NCI-H2107 (cell line): Measurements from ENCODE around the gene LARP1B.
"Not testable (repeated sequence)": the region's sequence is repeated elsewhere in the genome, so short reads cannot be mapped to it uniquely, and the experiment has no call there.

Experiments
- DNase-seq: peaks from one replicate; lab custom pipeline; 2025; lab: John Stamatoyannopoulos, UW

LARP1B gene

DNA sequence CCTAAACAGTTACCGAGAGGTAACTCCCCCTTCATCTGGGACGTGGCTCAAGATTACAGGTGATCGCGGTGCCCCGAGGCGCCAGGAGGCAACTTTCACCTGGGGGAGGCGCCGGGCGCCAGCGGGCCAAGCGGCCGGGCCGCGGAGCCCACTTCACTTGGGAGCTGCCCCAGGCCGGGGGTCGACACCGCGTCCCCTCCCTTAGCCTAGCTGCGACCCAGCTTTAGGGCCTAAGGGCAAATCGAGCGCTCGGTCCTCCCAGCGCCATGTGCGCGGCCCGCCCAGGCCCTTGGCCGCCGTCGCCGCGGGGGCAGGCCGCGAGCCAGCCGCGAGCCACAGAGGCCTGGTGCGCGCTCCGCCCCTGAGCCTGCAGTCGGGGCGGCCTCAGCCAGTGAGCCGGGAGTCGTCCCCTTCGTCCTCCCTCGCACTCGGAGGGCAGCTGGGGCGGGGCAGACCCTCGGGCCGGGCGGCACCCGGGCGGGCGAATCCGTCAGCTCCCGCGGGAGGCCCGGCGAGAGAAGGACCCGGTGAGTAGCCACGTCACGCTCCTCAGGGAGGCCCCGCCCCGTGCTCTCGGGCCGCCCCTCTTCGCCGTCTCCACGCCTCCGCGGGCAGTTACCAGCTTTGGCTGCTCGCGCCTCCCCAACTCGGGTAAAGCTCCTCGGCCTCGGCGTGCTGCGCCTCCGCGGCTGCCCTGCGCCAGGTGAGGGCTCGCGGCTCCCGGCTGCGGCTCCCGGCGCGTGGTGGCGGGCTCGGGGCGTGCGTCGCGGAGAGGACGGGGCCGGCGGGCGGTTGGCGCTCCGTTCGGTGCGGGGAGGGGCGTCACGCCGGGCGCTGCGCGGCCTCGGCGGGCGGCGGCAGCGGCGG, at the start of gene LARP1B:
TSS of gene LARP1B (plus strand) at position 614 of the 867 bp plus-strand sequence. CDS start 13,640 bp downstream, outside the sequence.
- DNase-seq = peak; percentile 91

DNA sequence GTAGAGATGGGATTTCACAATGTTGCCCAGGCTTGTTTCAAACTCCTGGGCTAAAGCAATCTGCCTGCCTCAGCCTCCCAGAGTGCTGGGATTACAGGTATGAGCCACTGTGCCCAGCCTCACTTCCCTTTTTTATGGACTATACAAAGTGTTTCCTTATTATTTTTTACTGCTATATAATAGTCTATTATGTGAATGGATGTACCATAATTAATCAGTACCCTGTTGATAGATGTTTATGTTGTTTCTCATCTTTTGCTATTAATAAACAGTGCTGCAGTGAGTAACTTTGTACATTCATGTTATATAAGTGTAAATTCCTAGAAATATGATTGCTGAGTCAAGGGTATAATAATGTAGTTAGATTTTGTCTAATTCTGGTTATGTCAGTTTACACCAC, 35.8 kb upstream of the LARP1B start:
- DNase-seq = no peak

DNA sequence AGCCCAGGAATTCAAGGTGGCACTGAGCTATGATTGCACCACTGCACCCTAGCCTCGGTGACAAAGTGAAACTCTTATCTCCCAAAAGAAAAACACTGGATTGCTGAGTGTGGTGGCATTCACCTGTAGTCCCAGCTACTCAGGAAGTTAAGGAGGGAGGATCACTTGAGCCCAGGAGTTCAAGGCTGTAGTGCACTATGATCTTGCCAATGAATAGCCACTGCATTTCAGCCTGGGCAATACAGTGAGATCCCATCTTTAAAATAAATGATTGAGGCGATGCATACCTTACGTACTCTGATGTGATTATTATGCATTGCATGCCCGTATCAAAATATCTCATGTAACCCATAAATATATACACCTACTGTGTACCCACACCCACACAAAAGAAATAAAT, 31.2 kb upstream of the LARP1B start:
- DNase-seq = no peak

DNA sequence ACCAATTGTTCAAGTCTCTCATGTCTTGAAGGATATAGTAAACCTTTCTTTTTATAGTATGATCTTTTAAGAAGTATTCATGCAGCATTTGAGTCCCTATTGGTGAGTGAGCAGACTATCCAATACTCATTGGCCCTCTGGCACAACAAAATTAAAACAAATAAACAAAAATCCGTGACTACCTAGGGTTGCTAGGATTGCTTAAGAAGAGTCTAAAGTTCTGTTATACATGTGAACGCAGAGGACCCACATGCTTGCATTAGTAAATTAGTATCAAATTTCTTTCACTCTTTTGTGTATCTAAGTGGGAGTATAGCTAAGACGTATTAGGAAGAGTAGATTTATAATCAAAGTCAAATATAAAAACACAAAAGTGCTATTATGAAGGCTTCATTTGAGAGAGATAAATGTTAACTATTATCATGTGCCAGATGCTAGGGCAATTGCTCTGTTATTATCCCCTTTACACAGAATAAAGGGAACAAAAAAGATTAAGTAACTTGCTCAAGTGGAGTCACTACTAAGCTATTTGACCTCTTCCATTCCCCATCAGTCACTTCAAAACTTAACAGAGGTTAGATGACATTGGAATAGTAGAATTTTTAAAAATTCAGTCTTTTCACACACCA, 29.2 kb upstream of the LARP1B start:
- no peak for DNase-seq

DNA sequence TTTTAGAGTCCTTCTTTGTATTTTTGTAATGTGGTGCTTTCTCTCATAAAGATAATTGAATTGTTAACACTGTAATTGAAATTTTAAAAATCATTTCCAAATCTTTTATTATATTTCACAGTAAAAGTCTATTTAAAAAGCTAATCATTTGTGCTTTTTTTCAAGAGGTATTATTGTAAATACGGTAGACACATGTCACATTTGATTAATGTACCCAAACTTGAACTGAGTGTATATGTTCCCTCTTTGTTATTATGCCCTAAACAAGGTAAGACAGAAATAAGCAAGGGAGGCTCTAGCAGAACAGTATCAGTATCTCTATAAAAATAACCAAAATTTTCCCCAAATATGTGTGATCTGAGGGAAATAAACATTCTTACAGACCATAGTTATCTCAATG, 21.5 kb upstream of the LARP1B start:
- DNase-seq = no peak

DNA sequence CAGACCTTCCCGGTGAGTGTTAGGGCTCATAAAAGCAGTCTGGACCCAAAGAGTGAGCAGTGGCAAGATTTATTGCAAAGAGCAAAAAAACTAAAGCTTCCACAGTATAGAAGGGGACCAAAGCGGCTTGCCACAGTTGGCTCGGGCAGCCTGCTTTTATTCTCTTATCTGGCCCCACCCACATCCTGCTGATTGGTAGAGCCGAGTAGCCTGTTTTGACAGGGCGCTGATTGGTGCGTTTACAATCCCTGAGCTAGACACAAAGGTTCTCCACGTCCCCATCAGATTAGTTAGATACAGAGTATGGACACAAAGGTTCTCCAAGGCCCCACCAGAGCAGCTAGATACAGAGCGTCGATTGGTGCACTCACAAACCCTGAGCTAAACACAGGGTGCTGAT, 14.1 kb upstream of the LARP1B start:
- not testable (repeated sequence) for DNase-seq

DNA sequence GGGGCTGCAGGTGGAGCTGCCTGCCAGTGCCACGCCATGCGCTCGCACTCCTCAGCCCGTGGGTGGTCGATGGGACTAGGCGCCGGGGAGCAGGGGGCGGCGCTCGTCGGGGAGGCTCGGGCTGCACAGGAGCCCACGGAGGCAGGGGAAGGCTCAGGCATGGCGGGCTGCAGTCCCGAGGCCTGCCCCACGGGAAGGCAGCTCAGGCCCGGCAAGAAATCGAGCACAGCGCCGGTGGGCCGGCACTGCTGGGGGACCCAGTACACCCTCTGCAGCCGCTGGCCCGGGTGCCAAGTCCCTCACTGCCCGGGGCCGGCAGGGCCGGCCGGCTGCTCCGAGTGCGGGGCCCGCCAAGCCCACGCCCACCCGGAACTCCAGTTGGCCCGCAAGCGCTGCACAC, 13.6 kb upstream of the LARP1B start:
- DNase-seq = not testable (repeated sequence)

DNA sequence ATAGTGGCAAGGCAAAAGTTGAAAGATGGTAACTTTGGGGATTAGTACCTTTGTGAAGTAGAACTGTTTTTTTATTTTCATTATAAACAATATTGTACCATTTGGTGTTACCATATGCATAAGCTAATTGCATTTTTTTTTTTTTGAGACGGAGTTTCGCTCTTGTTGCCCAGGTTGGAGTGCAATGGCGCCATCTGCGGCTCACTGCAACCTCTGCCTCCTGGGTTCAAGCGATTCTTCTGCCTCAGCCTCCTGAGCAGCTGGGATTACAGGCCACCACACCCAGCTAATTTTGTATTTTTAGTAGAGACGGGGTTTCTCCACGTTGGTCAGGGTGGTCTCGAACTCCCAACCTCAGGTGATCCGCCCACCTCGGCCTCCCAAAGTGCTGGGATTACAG, 9.9 kb upstream of the LARP1B start:
- DNase-seq = not testable (repeated sequence)

DNA sequence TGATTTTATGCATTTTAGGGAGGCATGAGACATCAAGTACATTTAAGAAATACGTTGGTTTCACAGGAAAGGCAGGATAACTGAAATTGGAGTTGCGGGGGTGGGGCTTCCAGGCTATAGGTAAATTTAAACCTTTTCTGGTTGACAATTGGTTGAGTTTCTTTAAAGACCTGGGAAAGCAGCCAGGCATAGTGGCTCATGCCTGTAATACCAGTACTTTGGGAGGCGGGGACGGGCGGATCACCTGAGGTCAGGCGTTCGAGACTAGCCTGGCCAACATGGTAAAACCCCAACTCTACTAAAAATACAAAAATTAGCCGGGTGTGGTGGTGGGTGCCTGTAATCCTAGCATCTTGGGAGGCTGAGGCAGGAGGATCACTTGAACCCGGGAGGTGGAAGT, 6.2 kb upstream of the LARP1B start:
- not testable (repeated sequence) for DNase-seq

DNA sequence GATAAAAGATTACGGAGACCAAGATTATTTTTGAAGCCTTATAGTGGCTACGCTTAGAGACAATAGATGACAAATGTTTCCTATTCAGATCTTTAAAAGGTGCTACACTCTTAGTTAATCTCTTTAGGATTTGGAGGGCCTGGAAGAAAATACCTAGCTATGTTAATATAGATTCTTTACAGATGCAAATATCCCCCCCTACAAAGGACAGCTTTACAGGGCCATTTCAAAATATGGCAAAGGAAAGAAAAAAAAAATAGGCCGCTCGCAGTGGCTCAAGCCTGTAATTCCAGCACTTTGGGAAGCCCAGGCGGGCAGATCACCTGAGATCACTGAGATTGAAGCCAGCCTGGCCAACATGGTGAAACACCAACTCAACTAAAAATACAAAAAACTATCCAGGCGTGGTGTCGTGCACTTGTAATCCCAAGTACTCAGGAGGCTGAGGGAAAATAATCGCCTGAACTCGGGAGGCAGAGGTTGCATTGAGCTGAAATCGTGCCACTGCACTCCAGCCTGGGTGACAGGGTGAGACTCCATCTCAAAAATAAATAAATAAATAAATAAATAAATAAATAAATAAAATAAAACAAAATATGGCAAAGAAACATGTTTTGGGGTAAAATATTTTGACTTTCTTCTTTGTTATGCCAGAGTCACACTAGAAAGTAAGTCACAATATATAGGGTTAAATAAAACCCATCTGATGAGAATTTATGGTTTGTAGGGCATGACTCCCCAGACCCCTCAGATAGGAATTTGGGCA, 5.5 kb upstream of the LARP1B start:
- not testable (repeated sequence) for DNase-seq

DNA sequence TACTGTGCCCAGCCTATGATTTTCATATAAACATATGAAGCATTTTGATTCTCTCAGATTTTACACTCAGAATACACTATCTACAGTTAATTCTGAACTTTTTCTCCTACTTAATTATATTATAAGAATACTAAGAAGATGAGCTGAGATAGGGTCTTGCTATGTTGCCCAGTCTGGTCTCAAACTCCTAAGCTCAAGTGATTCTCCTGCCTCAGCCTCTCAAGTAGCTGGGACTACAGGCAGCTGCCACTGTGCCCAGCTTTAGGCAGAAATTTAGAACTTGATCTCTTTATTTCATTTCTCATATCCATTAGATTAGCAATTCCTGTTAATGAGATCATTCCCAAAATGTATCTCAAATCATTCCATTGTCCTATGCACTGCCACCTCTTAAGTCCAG, 4.7 kb upstream of the LARP1B start:
- no peak for DNase-seq

DNA sequence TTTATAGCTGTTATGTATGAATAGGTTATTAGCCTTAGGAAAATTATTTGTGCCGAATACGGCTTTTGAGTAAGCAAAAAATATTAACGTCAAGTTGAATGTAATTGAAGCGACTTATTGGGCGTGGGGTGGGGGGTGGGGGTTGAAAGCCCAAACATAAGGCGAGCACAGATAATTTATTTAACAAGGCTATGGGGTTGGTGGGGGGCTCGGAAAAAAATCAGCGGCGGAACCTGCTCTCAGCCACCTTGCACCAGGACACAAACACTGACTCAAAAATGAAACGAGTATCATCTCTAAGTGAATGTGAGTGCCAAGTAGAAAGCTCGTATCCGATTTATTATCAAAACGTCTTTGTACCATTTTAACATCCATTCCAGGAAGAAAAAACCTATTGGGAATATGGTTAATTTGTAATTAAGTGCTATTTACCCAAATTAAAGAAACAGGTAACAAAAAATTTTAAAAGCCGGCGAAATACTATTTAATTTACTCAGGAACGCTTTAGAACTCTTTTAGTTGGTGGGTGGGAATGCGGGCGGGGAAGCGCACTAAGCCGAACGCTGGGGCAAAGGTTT, 902 bp upstream of the LARP1B start:
- DNase-seq = no peak

DNA sequence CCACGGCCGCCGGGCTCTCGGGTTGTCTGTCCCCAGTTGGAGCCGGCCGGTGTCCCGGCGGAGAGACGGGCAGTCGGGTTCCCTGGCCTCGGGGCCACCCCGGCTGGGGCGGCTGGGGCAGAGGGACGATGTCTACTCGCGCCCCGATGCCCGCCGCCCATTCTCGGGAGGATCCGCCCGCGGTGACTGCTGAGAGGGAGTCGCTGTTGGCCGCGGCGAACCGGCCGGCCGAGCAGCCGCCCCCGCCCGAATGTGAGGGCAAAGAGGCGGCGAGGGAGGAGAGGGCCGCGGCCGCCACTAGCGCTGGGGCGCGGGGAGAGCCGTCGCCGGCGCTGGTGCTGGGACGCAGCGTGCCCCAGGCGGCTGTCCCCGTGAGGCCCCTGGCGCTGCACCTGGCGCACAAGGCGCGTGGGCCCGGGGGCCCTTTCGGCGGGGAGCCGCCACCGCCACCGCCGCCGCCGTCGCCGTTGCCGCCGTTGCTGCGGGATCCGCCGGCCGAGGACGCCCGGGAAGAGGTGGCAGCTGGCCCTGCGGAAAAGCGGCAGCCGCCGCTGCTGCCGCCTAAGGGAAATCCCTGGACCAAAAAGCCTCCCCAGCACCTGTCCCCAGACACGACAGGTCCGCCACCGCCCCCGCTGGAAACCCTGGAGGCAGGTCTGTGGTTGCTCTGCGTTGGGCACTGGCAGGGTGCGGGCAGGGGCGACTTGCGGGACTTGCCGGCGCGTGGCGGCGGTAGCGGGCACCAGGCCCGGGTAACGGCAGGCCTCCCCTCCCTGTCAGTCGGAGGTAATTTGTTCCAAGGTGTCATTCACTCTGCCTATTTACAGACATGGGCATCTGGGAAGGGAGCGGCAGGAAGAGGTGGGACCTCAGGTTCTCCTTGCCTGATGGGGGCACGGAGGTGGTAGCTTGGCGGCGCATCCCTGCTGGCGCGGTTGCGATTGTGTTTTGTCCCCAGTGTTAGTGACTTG, 739 bp downstream of the LARP1B start:
- DNase-seq = peak; percentile 22

DNA sequence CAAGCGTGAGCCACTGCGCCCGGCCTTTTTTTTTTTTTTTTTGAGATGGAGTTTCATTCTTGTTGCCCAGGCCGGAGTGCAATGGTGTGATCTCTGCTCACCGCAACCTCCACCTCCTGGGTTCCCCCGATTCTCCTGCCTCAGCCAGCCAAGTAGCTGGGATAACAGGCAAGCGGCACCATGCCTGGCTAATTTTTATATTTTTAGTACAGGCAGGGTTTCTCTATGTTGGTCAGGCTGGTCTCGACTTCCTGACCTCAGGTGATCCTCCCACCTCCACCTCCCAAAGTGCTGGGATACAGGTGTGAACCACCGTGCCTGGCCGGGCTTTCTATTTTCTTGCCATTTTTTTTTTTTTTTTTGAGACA, 5.3 kb downstream of the LARP1B start:
- not testable (repeated sequence) for DNase-seq

DNA sequence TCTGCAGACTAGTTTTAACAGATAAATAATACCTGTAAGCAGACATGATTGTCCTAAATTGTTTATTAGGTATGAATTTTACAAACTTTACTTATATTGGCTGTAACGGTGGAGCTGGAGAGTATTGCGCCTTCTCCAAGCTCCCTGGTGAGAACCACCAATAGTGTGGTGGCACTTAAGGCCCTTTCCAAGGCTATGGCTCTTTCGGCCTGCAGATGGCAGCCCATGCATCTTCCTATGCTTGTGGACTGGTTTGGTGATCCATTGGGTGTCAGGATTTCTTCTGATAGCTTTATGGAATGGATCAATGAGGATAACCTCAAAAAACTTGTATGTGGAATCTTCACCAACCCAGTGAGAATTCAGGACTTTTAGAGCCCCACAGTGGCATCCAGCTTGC, 7.8 kb downstream of the LARP1B start:
- no peak for DNase-seq

DNA sequence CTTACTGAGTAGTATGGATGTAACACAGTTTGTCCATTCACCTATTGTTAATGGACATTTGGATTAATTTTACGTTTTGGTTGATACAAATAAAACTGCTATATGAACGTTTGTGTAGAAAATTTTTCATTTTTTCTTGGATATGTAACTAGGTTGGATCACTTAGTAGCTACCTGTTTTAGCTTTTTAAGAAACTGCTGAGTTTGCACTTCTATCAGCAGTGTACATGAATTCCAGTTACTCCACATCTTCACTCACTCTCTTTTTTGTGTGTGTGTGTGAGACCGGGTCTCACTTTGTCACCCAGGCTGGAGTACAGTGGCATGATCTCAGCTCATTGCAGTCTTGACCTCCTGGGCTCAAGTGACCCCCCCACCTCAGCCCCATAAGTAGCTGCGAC, 15.4 kb downstream of the LARP1B start:
- DNase-seq = no peak

DNA sequence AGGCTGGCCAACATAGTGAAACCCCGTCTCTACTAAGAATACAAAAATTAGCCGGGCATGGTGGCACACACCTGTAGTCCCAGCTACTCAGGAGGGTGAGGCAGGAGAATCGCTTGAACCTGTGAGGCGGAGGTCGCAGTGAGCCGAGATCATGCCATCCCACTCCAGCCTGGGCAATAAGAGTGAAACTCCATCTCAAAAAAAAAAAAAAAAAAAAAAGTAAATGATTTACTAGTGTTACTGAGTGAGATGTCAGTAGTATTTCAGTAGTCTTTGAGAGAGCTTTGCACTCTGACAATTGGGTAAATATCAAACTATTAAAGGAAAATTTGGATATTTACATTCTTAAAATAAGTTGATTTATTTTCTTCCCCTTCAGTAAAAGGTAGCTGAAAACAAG, 34.2 kb downstream of the LARP1B start:
- not testable (repeated sequence) for DNase-seq

DNA sequence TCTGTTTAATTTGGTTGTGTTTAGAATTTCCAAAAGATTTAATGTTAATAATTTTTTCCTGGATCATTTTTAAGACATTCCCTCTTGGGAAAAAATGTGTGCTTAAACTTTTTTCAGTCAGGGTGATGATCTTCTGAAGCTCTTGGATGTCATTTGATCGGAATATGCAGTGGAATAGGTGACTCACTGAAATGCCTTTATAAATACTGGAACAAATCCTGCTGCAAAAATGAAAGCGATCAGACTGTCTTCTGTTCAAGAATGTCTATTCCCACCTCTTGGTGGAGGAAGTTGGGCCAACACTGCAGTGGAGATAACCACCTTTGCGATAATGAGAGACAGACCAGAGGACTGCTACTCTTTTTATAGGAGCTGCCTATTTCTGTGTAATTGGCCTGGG, 46.7 kb downstream of the LARP1B start:
- no peak for DNase-seq

DNA sequence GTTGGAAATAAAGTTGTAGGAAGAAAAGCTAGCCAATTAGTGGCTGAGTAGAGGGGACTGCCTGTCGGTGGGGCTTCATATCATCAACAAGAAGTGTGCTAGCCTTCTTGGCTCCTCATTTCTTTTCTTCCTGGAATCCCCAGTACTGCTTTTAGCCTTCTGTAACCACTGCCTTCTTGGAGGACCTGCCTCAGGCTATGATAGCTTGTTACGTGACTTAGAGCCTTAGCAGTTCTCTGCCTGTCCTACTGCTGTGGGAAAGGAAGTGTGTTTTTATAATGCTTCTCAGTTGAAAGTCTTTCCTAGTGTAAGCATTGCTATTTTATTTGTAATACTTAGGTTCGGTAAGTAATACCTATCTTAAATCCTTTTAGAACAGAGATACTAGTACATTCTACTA, 61.9 kb downstream of the LARP1B start:
- DNase-seq = no peak

DNA sequence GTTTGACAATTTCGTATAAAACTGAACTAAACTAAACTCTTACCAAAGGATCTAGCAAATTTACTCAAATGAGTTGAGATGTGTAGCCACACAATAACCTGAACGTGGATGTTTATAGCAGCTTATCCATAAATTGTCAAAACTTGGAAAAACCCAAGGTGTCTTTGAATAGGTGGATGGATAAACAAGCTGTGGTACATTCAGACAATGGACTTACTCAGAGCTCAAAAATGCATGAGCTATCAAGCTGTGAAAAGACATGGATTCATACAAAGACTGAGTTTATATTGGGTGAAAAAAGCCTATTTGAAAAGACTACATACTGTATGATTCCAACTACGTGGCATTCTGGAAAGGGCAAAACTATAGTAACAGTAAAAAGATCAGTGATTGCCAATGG, 69.5 kb downstream of the LARP1B start:
- no peak for DNase-seq

DNA sequence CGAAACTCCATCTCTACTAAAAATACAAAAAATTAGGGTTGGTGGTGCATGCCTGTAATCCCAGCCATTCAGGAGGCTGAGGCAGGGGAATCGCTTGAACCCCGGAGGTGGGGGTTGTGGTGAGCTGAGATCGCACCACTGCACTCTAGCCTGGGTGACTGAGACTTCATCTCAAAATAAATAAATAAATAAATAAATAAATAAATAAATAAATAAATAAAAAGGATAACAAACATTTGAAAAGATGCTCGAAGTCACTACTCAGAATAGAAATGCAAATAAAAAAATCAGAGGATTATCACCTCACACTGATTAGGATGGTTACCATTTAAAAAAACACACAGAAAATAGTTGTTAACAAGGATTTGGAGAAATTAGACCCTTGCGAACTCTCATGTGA, 73.8 kb downstream of the LARP1B start:
- no peak for DNase-seq
